GM18511 (cell line): ENCODE measurements around the gene MYD88.

Experiments used
- ATAC-seq: cut with Tn5 transposase; IDR thresholded peaks from one replicate; pipeline ENCODE4 v1.9.1; 2021; ENCODE audit warnings: mild to moderate bottlenecking, moderate library complexity; ENCODE audit not compliant: unreplicated experiment

The MYD88 gene

DNA sequence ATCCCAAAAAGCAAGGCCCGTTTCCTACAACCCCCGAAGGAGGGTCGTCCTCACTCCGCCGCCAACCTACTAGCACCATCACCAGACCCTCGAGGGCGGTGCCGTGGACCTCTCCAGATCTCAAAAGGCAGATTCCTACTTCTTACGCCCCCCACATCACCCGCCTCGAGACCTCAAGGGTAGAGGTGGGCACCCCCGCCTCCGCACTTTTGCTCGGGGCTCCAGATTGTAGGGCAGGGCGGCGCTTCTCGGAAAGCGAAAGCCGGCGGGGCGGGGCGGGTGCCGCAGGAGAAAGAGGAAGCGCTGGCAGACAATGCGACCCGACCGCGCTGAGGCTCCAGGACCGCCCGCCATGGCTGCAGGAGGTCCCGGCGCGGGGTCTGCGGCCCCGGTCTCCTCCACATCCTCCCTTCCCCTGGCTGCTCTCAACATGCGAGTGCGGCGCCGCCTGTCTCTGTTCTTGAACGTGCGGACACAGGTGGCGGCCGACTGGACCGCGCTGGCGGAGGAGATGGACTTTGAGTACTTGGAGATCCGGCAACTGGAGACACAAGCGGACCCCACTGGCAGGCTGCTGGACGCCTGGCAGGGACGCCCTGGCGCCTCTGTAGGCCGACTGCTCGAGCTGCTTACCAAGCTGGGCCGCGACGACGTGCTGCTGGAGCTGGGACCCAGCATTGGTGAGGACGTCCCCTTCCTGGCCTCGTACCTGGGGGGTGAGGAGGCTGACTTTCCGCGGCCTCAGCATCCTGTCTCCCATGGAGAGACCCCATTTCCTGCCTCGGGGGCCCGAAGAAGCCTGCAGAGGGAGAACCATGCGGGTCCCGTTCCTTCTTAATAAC is at the start of gene MYD88:
Gene MYD88, plus strand, starts transcription at position 313 of the 842 bp plus-strand sequence. Its CDS starts 40 bp downstream, at position 353.
- peak; percentile 45 for ATAC-seq

DNA sequence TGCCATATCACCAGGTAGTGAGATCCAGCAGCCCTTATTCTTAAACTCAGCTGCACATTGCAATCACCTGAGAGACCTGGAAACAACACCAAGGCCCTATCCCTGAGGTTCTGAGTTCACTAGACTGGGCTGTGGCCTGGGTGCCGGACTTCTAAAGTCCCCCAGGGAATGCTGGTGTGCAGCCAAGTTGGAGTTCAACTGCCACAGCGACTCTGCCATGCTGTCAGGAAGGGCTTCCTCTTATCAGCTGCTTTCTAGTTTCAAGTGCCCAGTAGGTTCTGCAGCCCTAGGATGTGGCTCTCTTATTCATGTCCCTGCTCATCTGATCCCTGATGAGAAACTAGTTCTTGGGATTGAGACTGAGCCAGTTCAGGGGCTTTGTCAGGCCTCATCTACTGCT is 49.3 kb upstream of the MYD88 start:
- no peak for ATAC-seq

DNA sequence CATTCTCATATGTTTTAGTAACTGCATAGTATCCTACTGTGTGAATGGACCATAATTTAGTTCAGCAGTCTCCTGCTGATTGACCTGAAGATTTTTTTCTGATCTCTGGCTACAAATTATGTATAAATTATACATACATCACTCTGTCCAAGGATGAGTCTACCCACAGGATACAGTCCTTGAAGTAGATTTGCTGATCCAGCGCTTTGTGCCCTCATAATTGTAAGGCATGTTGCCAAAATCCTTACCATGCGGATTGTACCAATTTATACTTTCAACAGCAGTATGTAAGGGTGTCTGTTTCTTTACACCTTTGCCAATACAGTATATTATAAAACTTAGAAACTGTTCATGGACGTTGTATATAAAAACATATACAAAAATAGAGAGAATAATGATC is 48.0 kb upstream of the MYD88 start:
- ATAC-seq = no peak

DNA sequence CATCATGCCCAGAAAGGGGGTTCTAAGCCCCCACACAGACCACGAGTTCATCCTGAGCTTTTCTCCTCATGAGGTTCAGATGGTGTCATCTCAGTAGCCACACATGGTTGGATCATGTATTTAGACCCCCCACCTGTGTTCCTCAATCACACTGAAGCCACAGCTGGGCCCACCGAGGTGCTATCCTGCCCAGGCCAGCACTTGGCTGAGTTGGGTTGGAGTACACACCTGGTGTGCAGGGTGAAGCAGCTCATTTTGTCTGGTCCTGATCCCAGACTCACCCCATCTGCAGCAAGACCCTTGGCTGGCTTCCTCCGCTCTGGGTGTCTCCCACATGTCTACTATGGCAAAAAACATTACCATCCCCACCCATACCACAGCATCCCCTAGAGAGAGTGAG is 43.5 kb upstream of the MYD88 start:
- no peak for ATAC-seq

DNA sequence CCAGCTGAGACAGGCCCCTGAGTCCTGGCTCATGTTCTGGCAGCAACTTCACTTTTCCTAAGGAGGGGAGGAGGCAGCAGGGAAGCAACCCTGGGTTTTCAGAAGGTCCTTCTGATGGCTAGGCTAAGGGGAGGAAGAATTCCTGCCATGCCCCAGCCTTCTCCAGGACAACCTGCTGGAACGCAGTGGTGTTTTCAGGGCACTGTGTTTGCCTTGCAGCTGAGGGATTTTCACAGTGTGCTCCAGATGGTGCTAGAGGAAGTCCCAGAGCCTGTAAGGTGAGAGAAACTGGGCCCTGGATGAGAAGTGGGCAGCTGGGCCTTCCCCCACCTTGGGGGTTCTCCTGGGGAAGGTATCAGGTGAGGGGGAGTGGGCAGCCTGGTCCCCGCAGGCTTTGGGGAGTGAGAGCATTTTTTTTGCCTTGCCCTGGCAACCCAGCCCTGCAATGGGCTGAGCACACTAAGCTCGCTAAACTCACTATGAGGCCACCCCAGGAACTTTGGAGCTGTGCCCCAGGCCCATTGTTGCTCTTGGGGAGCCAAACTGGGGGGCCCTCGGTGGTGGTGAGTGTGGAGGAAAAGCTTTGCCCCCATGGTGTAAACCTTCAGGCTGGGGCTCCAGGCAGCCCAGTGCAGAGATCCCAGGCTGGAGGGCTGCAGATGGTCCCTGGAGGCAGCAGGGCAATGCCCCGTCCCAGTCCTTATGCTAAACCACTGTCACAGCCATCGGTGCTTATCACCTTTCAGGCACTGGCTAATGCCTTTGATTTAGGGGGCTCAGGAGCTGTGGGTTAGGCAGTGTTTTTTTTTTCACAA is 42.6 kb upstream of the MYD88 start:
- ATAC-seq = no peak

DNA sequence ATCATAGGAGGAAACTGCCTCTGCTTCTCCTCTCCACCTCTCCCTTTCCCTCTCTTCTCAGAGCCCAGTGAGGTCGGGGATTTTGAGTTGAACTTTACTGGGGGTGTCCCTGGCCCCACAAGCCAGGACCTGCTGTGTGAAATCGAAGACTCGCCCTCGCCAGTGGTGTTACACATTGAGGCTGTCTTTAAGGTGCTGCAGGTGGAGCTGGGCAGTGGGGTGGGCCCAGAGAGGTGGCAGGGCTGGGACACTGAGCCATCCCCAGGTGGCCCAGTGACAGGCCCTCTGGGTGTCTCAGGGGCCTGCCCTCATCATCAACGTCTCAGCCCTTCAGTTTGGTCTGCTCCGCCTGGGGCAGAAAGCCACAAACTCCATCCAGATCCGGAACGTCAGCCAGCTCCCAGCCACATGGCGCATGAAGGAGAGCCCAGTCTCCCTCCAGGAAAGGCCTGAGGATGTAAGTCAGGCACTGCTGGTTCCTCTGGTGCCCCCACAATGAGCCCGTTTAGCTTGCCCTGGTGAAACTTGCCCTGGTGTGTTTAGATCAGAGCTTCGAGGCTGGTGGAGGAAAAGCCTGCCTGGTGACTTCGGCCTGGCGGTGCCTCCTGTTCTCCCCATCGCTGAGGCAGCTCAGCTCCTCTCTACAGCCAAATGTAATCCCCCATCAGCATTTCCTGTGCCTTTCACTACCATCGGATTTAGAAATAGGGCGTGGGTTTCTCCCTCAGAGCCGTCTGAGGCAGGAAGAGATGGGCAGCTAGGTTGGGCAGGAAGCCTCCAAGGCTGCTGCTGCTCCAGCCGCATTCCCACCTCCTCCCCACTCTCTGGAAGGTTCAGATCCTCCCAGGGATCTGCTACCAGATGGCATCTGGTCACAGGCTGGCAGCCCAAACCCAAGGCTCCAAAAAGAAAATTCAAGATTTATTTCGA is 40.8 kb upstream of the MYD88 start:
- ATAC-seq = no peak

DNA sequence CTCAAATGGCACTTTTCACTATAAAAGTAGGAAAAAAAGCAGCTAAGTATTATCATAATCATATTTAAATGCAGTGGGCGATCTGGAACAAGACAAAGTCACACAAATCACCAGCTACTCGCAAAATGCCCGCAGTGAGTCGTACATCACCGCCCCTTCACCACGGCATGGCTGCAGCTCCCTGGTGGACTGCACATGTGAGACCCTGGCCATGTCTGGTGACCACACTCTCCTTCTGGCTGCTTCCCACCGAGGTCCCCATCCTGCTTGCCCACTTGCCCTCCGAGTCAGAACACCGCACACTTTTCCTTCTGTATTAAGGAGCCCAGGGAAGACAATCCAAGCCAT is 40.1 kb upstream of the MYD88 start:
- ATAC-seq = no peak

DNA sequence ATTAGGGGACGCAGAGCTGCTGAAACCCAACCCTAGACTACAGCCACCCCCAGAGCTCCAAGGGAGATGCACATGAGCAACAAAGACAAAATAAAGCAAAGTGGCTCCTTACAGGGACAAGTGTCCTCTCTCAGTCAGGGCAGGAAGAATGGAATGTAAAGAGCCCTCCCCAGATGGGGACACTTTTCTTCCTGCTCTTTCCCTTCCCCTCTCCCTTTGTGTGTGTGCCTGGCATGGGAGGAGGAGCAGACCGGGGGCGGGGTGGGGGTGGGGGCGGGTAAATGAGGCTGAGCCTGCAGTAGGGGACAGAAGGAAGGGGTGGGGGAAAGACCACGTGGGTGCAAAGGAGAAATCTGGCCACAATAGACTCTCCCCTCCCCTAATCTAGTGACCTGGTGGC is 38.9 kb upstream of the MYD88 start:
- ATAC-seq = no peak

DNA sequence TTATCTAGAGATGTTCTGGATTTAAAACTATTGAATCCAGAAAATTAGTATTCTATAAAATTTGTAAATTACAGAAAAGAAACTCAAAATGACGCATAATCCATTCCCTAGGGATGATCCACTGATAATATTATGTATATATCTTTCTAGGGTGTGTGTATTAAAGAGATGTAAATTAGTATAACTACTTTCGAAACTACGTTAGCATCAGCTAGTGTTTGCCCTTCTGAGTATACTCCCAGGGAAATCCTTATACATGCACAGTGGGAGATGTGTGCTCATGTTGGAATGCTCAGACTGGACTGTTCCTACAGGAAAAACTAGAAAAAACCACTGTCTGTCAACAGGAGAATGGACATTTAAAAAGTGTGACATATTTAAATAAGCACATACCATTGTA is 38.0 kb upstream of the MYD88 start:
- no peak for ATAC-seq

DNA sequence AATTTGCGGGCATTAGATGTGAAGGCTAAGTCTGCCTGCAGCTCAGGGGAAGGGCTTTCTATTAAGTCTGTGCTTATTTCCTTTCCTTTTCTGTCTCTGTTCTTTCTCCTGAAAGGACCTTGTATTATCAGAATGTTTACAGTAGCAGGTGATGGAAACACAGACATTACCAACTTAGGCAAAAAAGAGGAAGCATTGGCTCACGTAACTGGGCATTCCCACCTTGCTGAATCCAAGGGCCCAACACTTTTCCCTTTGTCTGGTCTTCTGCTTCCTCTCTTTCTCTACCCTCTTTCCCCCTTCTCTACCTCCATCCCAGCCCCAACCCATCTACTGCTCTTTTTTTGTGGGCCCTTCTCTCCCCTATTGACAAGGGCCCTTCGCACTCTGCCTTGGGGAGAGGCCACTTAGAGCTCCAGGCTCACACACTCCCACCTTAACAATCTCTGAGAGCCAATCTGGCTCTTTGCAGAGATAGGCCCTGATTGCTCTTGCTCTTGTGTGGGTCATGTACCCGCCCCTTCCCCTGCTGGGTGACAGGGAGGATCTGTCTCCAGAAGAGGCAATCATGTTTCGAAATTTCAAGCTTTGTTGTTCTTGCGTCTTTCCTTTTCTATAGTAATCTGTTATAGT is 36.5 kb upstream of the MYD88 start:
- ATAC-seq = no peak

DNA sequence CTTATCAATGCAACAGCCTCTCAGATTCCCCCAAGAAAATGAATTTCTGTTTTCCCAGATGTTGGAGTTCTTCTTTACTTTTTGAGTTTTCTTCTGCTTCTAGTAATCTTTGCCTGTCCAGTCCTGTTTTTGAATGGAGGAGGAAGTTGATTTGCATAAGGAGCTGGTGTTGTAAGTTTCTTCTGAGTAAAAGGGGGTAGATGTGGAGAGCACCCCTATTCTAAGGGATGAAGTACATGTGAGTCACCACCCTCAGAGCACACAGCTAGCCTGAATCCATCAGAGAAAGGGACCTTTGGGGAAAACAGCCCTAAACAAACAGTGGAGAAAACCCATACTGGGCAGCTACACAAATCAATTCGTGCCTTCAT is 36.0 kb upstream of the MYD88 start:
- ATAC-seq = no peak

DNA sequence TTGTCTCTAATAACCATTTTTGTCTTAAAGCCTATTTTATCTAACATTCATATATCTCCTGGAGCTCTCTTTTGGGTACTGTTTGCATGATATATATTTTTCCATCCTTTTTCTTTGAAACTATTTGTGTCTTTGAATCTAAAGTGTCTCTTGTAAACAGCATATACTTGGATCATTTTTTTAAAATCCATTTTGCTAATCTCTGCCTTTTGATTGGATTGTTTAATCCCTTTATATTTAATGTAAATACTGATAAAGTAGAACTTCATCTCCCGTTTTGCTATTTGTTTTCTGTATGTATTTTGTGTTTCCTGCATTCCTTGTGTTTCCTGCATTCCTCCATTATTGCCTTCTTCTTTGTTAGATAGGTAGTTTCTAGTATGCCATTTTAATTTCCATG is 32.9 kb upstream of the MYD88 start:
- no peak for ATAC-seq

DNA sequence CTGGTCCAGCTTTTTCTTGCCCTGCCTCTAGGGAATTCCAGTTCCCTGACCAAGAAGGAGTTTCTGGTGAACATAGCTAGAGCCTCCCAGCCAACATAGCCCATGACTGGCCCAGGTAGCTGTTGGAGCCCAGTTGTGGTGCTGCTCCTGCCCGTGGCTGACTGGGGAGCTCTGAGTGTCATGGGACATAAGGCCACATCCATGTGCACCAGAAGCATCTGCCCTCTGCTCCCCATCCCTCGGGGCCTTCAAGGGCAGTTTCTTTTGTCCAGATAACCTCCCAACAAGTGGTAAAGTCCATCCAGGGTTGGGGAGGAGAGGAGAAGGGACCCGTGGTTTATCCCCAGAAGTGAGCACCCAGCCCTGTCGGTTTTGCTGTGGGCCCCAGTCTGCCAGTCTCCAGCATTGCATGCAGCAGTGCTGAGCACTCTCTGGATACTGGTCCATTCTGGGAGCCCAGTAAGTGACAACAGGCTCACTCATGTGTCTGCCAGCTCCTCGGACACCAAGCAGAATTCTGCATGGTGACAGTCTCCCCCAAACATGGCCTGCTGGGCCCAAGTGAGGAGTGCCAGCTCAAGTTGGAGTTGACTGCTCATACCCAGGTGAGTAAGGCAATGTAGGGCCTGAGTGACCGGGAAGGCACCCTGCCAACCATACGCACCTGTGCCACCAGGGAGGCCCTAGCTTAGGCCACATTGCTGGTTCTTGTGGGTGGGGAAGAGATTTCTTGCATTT is 30.4 kb upstream of the MYD88 start:
- ATAC-seq = no peak

DNA sequence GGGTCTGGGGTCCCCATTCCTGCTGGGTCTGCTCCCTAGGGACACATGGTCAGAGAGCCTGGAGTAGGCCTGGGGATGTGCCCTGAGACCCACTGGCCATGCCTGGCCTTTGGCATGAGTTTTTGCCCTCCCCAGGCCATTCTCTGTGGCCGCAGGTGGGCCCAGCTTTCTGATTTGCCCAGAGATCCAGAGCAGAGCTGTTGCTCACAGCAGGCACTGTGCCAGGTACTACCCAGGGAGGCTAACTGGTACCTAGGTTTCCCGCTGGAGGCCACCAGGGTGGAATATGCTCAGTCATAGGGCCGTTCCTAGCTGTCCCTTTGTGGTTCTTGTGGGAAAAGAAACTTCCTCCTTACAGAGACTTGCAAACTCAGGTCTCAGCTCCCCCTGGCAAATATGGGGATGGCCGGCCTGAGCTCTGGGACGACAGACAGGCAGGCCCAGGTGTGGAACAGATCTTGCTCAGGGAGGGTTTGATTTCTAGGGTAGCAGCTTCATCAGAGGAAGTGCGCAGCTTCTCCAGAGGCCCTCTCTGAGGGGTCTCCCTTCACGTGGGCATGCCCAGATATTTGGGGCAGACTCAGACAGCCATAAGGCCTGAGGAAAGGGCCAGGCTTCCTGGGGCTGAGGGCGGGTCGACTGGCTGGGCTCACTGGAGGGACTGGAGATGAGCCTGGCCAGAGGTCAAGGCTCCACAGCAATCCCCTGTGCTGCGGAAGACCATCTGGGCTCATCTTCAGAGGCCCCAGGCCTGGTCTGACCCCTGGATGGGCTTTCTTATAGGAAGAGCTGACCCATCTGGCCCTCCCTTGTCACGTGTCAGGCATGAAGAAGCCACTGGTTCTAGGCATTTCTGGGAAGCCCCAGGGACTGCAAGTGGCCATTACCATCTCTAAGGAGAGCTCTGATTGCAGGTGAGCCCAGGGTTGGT is 29.5 kb upstream of the MYD88 start:
- ATAC-seq = no peak

DNA sequence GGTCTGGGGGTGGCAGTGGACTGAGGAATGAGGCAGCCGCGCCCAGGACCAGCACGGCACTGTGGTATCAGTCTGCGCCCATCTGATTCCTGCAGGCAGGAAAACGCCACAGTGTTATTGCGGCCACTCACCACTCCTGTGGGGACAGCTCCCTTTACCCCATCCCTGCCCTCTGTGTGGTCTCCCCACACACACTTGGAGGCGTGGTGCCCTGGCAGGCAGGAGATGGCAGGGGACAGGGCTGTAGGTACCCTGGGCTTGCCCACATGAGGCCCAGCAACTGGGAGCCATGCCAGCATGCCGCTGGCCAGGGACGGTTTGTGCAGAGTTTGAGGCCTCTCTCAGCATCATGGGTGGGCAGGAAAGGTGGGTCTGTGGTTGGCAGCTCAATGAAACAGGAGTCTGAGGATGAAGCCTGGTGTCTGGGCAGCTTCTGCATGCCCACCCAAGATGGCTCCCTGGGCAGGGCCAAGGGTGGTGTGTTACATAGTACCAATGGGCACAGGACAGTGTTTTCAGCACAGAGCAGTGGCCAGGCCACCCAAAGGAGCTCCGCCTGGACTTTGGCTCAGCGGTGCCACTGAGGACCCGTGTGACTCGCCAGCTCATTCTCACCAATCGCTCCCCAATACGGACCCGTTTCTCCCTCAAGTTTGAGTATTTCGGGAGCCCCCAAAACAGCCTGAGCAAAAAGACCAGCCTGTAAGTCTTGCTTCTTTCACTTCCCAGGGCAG is 28.7 kb upstream of the MYD88 start:
- ATAC-seq = no peak

DNA sequence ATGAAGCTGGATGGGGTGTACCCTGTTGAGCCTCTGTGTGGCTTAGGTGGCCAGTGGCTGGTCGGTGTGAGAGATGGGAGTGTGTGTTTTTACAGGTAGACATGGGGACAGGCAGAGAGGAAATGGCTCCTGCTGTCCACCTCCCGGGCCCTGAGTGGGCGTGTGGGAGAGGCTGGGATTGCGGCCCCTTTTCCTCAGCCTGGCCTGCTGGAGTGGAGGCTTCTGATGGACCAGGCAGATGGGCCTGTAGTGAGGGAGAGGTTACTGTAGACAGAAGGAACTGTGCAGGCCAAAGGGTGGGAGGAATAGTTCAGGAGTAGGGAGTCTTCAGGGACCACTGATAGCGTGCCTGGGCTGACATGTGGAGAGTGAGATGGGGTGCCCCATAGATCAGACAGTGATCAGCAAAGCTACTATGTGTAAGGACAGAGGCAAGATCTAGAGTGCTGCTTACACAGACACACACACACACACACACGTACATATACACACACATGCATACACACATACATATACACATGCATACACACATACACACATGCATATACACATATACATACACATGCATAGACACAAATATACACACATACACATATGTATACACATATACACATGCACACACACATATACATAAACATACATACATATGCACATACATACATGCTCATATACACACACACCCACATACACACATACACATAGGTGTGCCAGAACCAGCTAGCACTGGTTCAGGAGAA is 28.0 kb upstream of the MYD88 start:
- no peak for ATAC-seq

DNA sequence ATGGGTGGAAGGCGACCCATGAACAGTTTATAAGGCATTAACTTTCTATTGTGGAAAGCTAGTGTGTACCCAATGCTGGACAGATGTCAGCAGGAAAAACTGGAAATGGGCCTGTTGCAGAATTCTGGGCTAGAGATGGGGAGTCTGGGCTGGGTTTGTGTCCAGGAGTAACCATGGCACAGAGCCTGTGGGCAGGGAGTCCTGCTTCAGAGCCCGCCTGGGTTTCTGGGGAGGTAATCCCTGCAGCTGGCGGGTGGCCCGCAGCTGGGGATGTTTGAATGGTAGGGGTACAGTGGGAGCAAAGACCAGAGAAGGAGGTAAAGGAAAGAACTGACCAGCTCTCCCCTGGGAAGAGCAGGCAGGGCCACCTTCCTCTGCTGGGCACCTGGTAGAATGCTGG is 27.3 kb upstream of the MYD88 start:
- ATAC-seq = no peak
